Activated CD8-positive, alpha-beta memory T cell treated with anti-CD3 and anti-CD28 coated beads for 24 hours (primary cell): Measurements from ENCODE around the gene KCNJ5.

ENCODE experiments used
- DNase-seq: peaks from one replicate; pipeline ENCODE4 v3.0.0-alpha.2; 2020

Gene KCNJ5

GRCh38 chr11:128897826-128898225, 6.7 kb downstream of the KCNJ5 start:
- DNase-seq, result no peak

- DNase-seq, result no peak
Measured at GRCh38 chr11:128898580-128899344, 7.6 kb downstream of the KCNJ5 start.

GRCh38 chr11:128900468-128900867, 9.3 kb downstream of the KCNJ5 start:
- DNase-seq, result no peak

GRCh38 chr11:128901653-128902514, 10.7 kb downstream of the KCNJ5 start:
- DNase-seq, result no peak

GRCh38 chr11:128902515-128903066, 11.4 kb downstream of the KCNJ5 start:
- no peak for DNase-seq

GRCh38 chr11:128903248-128904061, 12.3 kb downstream of the KCNJ5 start:
- DNase-seq, result no peak

GRCh38 chr11:128904303-128904655, 13.1 kb downstream of the KCNJ5 start:
- DNase-seq, result no peak

- DNase-seq, result no peak
Measured at GRCh38 chr11:128904656-128905344, 13.6 kb downstream of the KCNJ5 start.

- DNase-seq, result peak; percentile 68
Measured at GRCh38 chr11:128905345-128906184, 14.4 kb downstream of the KCNJ5 start.

GRCh38 chr11:128906185-128907050, 15.3 kb downstream of the KCNJ5 start:
- no peak for DNase-seq

GRCh38 chr11:128907585-128907984, 16.4 kb downstream of the KCNJ5 start:
- no peak for DNase-seq

- DNase-seq, result no peak
Measured at GRCh38 chr11:128908391-128909246, 17.5 kb downstream of the KCNJ5 start.

GRCh38 chr11:128909438-128910125, 18.4 kb downstream of the KCNJ5 start:
- no peak for DNase-seq

- DNase-seq, result no peak
Measured at GRCh38 chr11:128910576-128910975, 19.4 kb downstream of the KCNJ5 start.

GRCh38 chr11:128911239-128911638, 20.1 kb downstream of the KCNJ5 start:
- no peak for DNase-seq

GRCh38 chr11:128911701-128912100, 20.5 kb downstream of the KCNJ5 start:
- DNase-seq, result no peak

GRCh38 chr11:128913806-128914205, 22.6 kb downstream of the KCNJ5 start:
- DNase-seq, result no peak
